VCaP (cell line): ENCODE results near the gene LUZP2.

Source experiments
- H3K27ac ChIP-seq: fragments of 450-650 bp; 2 replicates; pipeline ENCODE4 v1.5.1; 2017
- TF ChIP-seq, protein P1 (sequence below): fragments of 450-650 bp; conservative IDR thresholded peaks from 2 replicates; pipeline ENCODE4 v1.5.1; 2017; ENCODE audit warnings: mild to moderate bottlenecking, moderate library complexity

Gene LUZP2

DNA sequence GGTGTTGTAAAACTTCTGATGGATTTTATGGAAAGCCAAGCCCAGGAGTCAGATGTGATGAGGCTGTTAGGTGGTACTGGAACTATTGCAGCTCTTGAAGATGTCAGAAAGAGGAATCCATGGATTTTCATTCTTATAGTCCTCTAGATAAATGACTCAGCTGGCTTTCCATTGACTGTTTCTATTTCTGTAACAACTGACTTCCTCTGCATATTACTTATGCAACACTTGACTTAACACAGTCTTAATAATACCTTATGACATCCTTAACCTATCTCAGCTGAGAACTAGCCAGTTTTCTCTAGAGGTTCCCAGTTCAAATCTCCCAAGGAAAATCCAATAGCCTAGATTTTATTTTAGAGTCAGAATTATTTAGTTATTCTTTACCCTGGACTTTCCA, 263.8 kb downstream of the LUZP2 start:
- TF ChIP-seq, protein P1, sequence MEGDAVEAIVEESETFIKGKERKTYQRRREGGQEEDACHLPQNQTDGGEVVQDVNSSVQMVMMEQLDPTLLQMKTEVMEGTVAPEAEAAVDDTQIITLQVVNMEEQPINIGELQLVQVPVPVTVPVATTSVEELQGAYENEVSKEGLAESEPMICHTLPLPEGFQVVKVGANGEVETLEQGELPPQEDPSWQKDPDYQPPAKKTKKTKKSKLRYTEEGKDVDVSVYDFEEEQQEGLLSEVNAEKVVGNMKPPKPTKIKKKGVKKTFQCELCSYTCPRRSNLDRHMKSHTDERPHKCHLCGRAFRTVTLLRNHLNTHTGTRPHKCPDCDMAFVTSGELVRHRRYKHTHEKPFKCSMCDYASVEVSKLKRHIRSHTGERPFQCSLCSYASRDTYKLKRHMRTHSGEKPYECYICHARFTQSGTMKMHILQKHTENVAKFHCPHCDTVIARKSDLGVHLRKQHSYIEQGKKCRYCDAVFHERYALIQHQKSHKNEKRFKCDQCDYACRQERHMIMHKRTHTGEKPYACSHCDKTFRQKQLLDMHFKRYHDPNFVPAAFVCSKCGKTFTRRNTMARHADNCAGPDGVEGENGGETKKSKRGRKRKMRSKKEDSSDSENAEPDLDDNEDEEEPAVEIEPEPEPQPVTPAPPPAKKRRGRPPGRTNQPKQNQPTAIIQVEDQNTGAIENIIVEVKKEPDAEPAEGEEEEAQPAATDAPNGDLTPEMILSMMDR = no peak
- H3K27ac ChIP-seq = no peak overlapping the region

DNA sequence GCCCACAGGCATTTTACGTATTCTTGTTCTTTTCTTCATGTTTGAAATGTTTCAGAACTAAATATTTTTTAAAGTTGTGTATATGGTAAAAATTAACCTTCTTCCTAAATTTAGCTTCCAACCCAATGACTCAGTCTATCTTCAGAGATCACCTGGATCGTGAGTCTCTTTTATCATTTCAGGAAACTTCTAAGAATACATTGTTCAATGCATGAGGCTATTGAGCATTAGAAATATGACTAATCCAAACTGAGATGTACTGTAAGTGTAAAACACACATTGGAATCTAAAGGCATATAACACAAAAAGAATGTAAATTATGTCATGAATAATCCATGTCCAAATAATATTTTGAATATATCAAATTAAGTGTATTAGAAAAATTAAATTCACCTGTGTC, 265.2 kb downstream of the LUZP2 start:
- no peak overlapping the region for H3K27ac ChIP-seq
- TF ChIP-seq, protein P1 = no peak

DNA sequence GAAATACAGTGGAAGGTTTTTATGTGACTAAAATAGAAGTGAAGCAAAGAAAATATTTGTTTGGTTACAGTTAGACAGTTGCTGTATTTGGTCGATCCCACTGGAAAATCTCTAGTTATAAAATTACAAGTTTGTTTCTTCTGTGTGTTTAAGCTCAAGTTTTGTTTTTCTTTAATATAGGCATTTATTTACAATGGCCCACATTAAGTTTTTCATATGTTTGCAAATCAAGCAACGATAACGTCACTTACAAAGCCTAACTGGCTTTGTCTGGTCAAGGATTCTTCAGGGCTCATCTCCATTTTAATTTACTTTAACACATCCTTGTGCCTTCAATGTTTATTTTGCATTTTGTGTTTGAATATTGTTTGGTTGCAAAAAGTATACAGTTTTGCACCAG, 270.6 kb downstream of the LUZP2 start:
- H3K27ac ChIP-seq = peak overlapping the region; percentile 41
- TF ChIP-seq, protein P1 = no peak

DNA sequence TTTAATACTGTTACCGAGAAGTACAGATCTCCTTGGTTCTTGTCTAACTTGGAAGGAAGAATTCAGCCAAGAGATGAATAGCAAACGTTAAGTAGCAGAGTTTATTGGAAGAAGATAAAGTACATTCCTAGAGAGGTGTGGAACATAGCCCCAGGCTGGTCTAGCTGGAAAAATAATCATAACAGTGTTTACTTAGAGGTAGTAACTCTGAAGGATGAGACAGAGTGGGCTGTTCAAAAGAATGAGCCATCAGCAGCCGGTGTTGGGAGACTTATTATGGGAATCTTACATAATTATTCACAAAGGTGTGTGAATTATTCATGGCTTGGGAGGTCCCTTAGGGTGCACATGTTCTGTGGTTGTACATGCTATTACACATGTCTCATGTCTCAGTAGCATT, 276.5 kb downstream of the LUZP2 start:
- no peak overlapping the region for H3K27ac ChIP-seq
- TF ChIP-seq, protein P1 = no peak

DNA sequence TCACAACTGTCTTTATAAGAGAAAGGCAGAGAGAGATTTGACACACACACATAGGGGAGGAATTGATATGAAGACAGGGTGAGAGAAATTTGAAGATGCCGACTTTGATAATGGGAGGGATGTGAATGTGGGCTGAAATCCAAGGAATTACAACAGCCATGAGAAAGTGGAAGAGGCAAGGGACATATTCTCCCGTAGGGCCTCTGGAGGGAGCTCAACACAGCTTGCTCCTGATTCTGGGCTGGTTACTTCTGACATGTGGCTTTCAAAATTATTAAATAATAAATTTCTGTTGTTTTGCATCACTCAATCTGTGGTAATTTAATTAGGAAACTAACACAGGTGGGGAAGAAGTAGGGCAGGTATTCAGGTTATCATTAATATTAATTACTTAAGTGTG, 282.9 kb downstream of the LUZP2 start:
- TF ChIP-seq, protein P1 = no peak; the same call in 1 of the 2 replicates
- H3K27ac ChIP-seq = no peak overlapping the region

DNA sequence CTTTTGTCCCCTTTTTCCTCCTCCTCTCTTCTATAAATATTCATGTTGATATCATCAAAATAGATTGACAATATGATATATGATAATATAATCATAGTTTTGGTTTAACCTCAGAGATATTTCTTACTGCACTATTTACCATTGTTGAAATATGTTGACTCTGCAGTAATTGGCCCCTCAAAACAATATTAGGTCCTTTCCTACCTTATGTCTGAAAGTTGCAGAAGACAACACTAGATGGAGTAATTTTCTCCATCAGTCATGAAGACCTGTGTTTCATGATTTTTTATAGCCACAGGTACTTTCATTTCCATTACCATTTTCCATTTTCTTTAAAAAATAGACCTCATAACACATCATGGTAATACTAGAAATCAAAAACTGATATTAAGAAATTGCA, 284.4 kb downstream of the LUZP2 start:
- TF ChIP-seq, protein P1 = no peak; the same call in 1 of the 2 replicates
- no peak overlapping the region for H3K27ac ChIP-seq

DNA sequence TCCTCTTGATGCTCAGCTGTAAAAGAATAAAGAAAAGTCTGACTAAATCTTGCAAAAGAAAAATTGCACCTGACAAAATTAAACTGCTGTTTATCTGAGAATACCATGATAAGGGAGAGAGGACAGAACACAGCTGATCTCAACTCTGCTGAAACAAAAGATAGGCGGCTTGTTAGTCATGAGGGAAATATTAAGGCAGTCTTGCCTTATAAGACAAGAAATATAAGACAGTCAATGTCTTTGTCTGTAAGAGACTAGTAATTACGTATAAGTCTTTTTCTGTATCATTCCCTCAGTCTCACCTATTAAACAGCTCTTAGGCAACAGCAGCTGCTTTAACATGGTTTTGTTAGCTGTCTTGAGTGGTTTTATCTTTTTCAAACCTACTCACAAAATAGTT, 296.6 kb downstream of the LUZP2 start:
- TF ChIP-seq, protein P1 = no peak
- no peak overlapping the region for H3K27ac ChIP-seq

DNA sequence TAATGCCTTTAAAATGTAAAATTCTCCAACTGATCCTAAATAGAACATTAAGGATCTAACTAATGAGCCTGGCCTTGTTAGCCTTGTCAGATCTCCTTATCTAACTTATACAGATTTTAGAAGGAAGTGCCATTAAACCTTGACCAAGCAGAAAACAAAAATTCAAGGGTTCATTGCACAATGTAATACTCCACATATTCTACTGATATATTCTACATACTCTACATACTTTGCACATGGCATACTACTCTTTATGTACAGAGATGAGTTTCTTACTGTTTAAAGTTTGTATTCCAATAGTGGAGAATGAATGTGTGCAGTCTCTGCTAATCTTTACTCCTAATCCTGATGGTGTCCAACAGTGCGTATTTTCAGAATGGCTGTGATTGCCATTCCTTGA, 297.2 kb downstream of the LUZP2 start:
- TF ChIP-seq, protein P1 = no peak

More for the DNA sequence above, 297.2 kb downstream of the LUZP2 start:
- H3K27ac ChIP-seq = no peak overlapping the region
